WTC11 (cell line): ENCODE measurements around the gene MARS1. TPM values are rescaled to one million over a fixed set of nuclear protein-coding genes. Genes with fewer than 3 reads are reported as not detected.

Source experiments
- ATAC-seq: fragments of 200-7000 bp; cut with Tn5 transposase; 2 replicates; pipeline ENCODE4 v1.10.0; 2021; ENCODE audit warnings: mild to moderate bottlenecking, moderate library complexity
- CTCF ChIA-PET: fragments of 300-600 bp; sonication (Branson Sonifier 250); formaldehyde crosslinking; loops from one replicate; lab custom pipeline; 2021; ENCODE audit warnings: antibody characterized with exemption; lab: Charles Lee
- POLR2A ChIA-PET: fragments of 350-600 bp; sonication (Branson Sonifier 250); formaldehyde crosslinking; loops from one replicate; lab custom pipeline; 2021; ENCODE audit warnings: antibody characterized with exemption; lab: Charles Lee
- DNase-seq: peaks from one replicate; pipeline ENCODE4 v3.0.0; 2021; ENCODE audit warnings: low spot score
- H3K27ac Mint-ChIP-seq: 2 replicates; pipeline ENCODE4 v1.8.0; 2021; ENCODE audit warnings: mixed read lengths
- H3K27me3 Mint-ChIP-seq: 2 replicates; pipeline ENCODE4 v1.8.0; 2021; ENCODE audit warnings: low read depth, mild to moderate bottlenecking, moderate library complexity, mixed read lengths
- H3K36me3 Mint-ChIP-seq: 2 replicates; pipeline ENCODE4 v1.8.0; 2021; ENCODE audit warnings: mixed read lengths
- H3K4me1 Mint-ChIP-seq: 2 replicates; pipeline ENCODE4 v1.8.0; 2022; ENCODE audit warnings: mixed read lengths
- H3K4me3 Mint-ChIP-seq: 2 replicates; pipeline ENCODE4 v1.8.0; 2021; ENCODE audit warnings: mild to moderate bottlenecking, moderate library complexity, mixed read lengths
- H3K9me3 Mint-ChIP-seq: 2 replicates; pipeline ENCODE4 v1.8.0; 2021; ENCODE audit warnings: mixed read lengths
- AFF4 ChIP-seq: sonication (generic); formaldehyde crosslinking; IDR thresholded peaks from 2 replicates; pipeline ENCODE4 v1.8.1; 2023; ENCODE audit warnings: mild to moderate bottlenecking, missing genetic modification reagents, borderline replicate concordance
- CBFB ChIP-seq: sonication (generic); formaldehyde crosslinking; IDR thresholded peaks from 2 replicates; pipeline ENCODE4 v1.8.1; 2022; ENCODE audit warnings: mild to moderate bottlenecking, low read depth, missing genetic modification reagents
- CREM ChIP-seq: sonication (generic); formaldehyde crosslinking; IDR thresholded peaks from 2 replicates; pipeline ENCODE4 v1.8.1; 2022; ENCODE audit warnings: mild to moderate bottlenecking, missing genetic modification reagents, moderate library complexity
- EMX1 ChIP-seq: fragments of 250-450 bp; sonication (Bioruptor Pico); IDR thresholded peaks from 2 replicates; pipeline ENCODE4 v1.8.0; 2021; ENCODE audit warnings: mild to moderate bottlenecking
- NR2C2 ChIP-seq: sonication (generic); formaldehyde crosslinking; IDR thresholded peaks from 2 replicates; pipeline ENCODE4 v1.8.0; 2022; ENCODE audit warnings: mild to moderate bottlenecking, missing genetic modification reagents
- RELA ChIP-seq: sonication (generic); formaldehyde crosslinking; IDR thresholded peaks from 2 replicates; pipeline ENCODE4 v1.8.1; 2022; ENCODE audit warnings: missing genetic modification reagents, mild to moderate bottlenecking, borderline replicate concordance
- SP1 ChIP-seq: sonication (generic); formaldehyde crosslinking; conservative IDR thresholded peaks from 2 replicates; pipeline ENCODE4 v1.8.1; 2022; ENCODE audit warnings: missing genetic modification reagents
- USF1 ChIP-seq: sonication (generic); formaldehyde crosslinking; IDR thresholded peaks from 2 replicates; pipeline ENCODE4 v1.8.0; 2022; ENCODE audit warnings: mild to moderate bottlenecking, missing genetic modification reagents
- ZBTB21 ChIP-seq: sonication (generic); formaldehyde crosslinking; IDR thresholded peaks from 2 replicates; pipeline ENCODE4 v1.8.1; 2023; ENCODE audit warnings: mild to moderate bottlenecking, missing genetic modification reagents, borderline replicate concordance
- ZNF121 ChIP-seq: sonication (generic); formaldehyde crosslinking; IDR thresholded peaks from 2 replicates; pipeline ENCODE4 v1.8.0; 2023; ENCODE audit warnings: missing genetic modification reagents
- total RNA-seq: library from RNA; stranded (reverse); gene quantifications from 3 replicates; pipeline ENCODE4 v1.2.3, GENCODE V29; 2021
- TF ChIP-seq, protein P1 (sequence below): sonication (generic); formaldehyde crosslinking; IDR thresholded peaks from 2 replicates; pipeline ENCODE4 v1.8.0; 2022; ENCODE audit warnings: mild to moderate bottlenecking, missing genetic modification reagents
- TF ChIP-seq, protein P2 (sequence below): sonication (generic); formaldehyde crosslinking; IDR thresholded peaks from 2 replicates; pipeline ENCODE4 v1.8.1; 2023; ENCODE audit warnings: mild to moderate bottlenecking, missing genetic modification reagents
- TF ChIP-seq, protein P3 (sequence below): sonication (generic); formaldehyde crosslinking; IDR thresholded peaks from 2 replicates; pipeline ENCODE4 v1.8.0; 2022; ENCODE audit warnings: mild to moderate bottlenecking, missing genetic modification reagents
- TF ChIP-seq, protein P4 (sequence below): sonication (generic); formaldehyde crosslinking; IDR thresholded peaks from 2 replicates; pipeline ENCODE4 v1.8.0; 2022; ENCODE audit warnings: missing genetic modification reagents
- TF ChIP-seq, protein P5 (sequence below): sonication (generic); formaldehyde crosslinking; IDR thresholded peaks from 2 replicates; pipeline ENCODE4 v1.8.0; 2023; ENCODE audit warnings: mild to moderate bottlenecking, missing genetic modification reagents

MARS1 gene
- total RNA-seq, 1 experiment from 2014 or later, result 367 TPM

- TF ChIP-seq CBFB (CRISPR knock-in tag), result no peak
- TF ChIP-seq RELA (CRISPR knock-in tag), result no peak
- no peak for TF ChIP-seq ZNF121 (CRISPR knock-in tag)
- TF ChIP-seq AFF4 (CRISPR knock-in tag), result no peak
- TF ChIP-seq, protein P1, sequence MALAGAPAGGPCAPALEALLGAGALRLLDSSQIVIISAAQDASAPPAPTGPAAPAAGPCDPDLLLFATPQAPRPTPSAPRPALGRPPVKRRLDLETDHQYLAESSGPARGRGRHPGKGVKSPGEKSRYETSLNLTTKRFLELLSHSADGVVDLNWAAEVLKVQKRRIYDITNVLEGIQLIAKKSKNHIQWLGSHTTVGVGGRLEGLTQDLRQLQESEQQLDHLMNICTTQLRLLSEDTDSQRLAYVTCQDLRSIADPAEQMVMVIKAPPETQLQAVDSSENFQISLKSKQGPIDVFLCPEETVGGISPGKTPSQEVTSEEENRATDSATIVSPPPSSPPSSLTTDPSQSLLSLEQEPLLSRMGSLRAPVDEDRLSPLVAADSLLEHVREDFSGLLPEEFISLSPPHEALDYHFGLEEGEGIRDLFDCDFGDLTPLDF (CRISPR knock-in tag), result no peak
Observed at GRCh38 chr12:57456737-57457490, 31.0 kb upstream of the MARS1 start (continued).

GRCh38 chr12:57458665-57459054, 29.2 kb upstream of the MARS1 start:
- CTCF ChIA-PET, result interaction anchor here (0.6 to 5.2 kb wide), 64 partner anchors 9 to 822 kb away, joined by 3 to 88 read pairs (median 4); partner anchors contain the start of genes DCTN2, DDIT3, INHBC and LRP1
- Mint-ChIP-seq H3K36me3 (no peaks in the 10 kb centered on the region), H3K4me3 (peak overlapping the region; percentile 96), H3K4me1 (peaks cover 52% of the 10 kb centered on the region), H3K27me3 (peaks cover 7% of the 10 kb centered on the region)
- DNase-seq (no peak), ATAC-seq (no peak)
- POLR2A ChIA-PET, result interaction anchor here (0.6 to 2.0 kb wide), 17 partner anchors 13 to 233 kb away, joined by 3 to 9 read pairs (median 3); partner anchors contain the start of genes DDIT3 and SHMT2
- TF ChIP-seq USF1, result peak; percentile 57; the same call in 1 of the 2 replicates
- TF ChIP-seq NR2C2 (CRISPR knock-in tag), result no peak
- TF ChIP-seq, all 79 proteins: peak for 1
- H3K27ac Mint-ChIP-seq, result peak overlapping the region; percentile 100
- no peaks in the 10 kb centered on the region for H3K9me3 Mint-ChIP-seq

GRCh38 chr12:57459055-57459749, 28.7 kb upstream of the MARS1 start:
- peaks cover 7% of the 10 kb centered on the region for H3K27me3 Mint-ChIP-seq
- H3K4me1 Mint-ChIP-seq, result peaks cover 52% of the 10 kb centered on the region
- peak; percentile 60 for ATAC-seq
- ChIA-PET CTCF (interaction anchor here (0.6 to 5.2 kb wide), 65 partner anchors 9 to 822 kb away, joined by 3 to 88 read pairs (median 4); partner anchors contain the start of genes DCTN2, DDIT3, INHBC and LRP1), POLR2A (interaction anchor here (0.7 to 2.0 kb wide), 15 partner anchors 12 to 233 kb away, joined by 3 to 9 read pairs (median 3); partner anchors contain the start of genes DDIT3 and SHMT2)
- peak overlapping the region; percentile 96 for H3K4me3 Mint-ChIP-seq
- H3K36me3 Mint-ChIP-seq, result no peaks in the 10 kb centered on the region
- H3K9me3 Mint-ChIP-seq, result no peaks in the 10 kb centered on the region
- H3K27ac Mint-ChIP-seq, result peak overlapping the region; percentile 100
- DNase-seq, result peak; percentile 99
- peak; percentile 58; the same call in 1 of the 2 replicates for TF ChIP-seq SP1
- TF ChIP-seq, protein P2, sequence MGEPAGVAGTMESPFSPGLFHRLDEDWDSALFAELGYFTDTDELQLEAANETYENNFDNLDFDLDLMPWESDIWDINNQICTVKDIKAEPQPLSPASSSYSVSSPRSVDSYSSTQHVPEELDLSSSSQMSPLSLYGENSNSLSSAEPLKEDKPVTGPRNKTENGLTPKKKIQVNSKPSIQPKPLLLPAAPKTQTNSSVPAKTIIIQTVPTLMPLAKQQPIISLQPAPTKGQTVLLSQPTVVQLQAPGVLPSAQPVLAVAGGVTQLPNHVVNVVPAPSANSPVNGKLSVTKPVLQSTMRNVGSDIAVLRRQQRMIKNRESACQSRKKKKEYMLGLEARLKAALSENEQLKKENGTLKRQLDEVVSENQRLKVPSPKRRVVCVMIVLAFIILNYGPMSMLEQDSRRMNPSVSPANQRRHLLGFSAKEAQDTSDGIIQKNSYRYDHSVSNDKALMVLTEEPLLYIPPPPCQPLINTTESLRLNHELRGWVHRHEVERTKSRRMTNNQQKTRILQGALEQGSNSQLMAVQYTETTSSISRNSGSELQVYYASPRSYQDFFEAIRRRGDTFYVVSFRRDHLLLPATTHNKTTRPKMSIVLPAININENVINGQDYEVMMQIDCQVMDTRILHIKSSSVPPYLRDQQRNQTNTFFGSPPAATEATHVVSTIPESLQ, result no peak
- TF ChIP-seq, protein P3, sequence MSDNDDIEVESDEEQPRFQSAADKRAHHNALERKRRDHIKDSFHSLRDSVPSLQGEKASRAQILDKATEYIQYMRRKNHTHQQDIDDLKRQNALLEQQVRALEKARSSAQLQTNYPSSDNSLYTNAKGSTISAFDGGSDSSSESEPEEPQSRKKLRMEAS, result peak; percentile 56; the same call in 1 of the 2 replicates
- TF ChIP-seq CREM (CRISPR knock-in tag), result peak; percentile 48; the same call in 1 of the 2 replicates
- TF ChIP-seq, protein P4, sequence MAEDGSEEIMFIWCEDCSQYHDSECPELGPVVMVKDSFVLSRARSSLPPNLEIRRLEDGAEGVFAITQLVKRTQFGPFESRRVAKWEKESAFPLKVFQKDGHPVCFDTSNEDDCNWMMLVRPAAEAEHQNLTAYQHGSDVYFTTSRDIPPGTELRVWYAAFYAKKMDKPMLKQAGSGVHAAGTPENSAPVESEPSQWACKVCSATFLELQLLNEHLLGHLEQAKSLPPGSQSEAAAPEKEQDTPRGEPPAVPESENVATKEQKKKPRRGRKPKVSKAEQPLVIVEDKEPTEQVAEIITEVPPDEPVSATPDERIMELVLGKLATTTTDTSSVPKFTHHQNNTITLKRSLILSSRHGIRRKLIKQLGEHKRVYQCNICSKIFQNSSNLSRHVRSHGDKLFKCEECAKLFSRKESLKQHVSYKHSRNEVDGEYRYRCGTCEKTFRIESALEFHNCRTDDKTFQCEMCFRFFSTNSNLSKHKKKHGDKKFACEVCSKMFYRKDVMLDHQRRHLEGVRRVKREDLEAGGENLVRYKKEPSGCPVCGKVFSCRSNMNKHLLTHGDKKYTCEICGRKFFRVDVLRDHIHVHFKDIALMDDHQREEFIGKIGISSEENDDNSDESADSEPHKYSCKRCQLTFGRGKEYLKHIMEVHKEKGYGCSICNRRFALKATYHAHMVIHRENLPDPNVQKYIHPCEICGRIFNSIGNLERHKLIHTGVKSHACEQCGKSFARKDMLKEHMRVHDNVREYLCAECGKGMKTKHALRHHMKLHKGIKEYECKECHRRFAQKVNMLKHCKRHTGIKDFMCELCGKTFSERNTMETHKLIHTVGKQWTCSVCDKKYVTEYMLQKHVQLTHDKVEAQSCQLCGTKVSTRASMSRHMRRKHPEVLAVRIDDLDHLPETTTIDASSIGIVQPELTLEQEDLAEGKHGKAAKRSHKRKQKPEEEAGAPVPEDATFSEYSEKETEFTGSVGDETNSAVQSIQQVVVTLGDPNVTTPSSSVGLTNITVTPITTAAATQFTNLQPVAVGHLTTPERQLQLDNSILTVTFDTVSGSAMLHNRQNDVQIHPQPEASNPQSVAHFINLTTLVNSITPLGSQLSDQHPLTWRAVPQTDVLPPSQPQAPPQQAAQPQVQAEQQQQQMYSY, result peak; percentile 96
- TF ChIP-seq ZBTB21 (CRISPR knock-in tag), result no peak
- 0 out of 2 replicates have a peak, but pooled peaks have one; percentile 40 for TF ChIP-seq EMX1
- TF ChIP-seq, protein P5, sequence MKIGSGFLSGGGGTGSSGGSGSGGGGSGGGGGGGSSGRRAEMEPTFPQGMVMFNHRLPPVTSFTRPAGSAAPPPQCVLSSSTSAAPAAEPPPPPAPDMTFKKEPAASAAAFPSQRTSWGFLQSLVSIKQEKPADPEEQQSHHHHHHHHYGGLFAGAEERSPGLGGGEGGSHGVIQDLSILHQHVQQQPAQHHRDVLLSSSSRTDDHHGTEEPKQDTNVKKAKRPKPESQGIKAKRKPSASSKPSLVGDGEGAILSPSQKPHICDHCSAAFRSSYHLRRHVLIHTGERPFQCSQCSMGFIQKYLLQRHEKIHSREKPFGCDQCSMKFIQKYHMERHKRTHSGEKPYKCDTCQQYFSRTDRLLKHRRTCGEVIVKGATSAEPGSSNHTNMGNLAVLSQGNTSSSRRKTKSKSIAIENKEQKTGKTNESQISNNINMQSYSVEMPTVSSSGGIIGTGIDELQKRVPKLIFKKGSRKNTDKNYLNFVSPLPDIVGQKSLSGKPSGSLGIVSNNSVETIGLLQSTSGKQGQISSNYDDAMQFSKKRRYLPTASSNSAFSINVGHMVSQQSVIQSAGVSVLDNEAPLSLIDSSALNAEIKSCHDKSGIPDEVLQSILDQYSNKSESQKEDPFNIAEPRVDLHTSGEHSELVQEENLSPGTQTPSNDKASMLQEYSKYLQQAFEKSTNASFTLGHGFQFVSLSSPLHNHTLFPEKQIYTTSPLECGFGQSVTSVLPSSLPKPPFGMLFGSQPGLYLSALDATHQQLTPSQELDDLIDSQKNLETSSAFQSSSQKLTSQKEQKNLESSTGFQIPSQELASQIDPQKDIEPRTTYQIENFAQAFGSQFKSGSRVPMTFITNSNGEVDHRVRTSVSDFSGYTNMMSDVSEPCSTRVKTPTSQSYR, result no peak
